OCI-M2 (cell line): ENCODE data around the gene OR8S1.
"Not testable (repeated sequence)": the region's sequence is repeated elsewhere in the genome, so short reads cannot be mapped to it uniquely, and the experiment has no call there.

ENCODE experiments used
- DNase-seq: peaks from one replicate; lab custom pipeline; 2025; ENCODE audit not compliant: unreplicated experiment; lab: John Stamatoyannopoulos, UW

The OR8S1 gene

GRCh38 chr12:48525332-48525731 lies at the start of gene OR8S1:
TSS of gene OR8S1 (plus strand) at chr12:48525632. CDS start at chr12:48525632, 0 bp downstream.
- DNase-seq, result no peak

- no peak for DNase-seq
Observed at GRCh38 chr12:48482198-48482597, 43.2 kb upstream of the OR8S1 start, which contains the start of gene C12orf54. TSS of gene C12orf54 (plus strand) at chr12:48482498. CDS start at chr12:48483297, 799 bp downstream.

- DNase-seq, result no peak
Observed at GRCh38 chr12:48482930-48483329, 42.5 kb upstream of the OR8S1 start.

GRCh38 chr12:48486261-48486660 lies 39.2 kb upstream of the OR8S1 start:
- DNase-seq, result no peak

GRCh38 chr12:48486679-48487078 lies 38.8 kb upstream of the OR8S1 start:
- no peak for DNase-seq

GRCh38 chr12:48489012-48489411 lies 36.4 kb upstream of the OR8S1 start:
- DNase-seq, result no peak

GRCh38 chr12:48489456-48489855 lies 36.0 kb upstream of the OR8S1 start:
- DNase-seq, result not testable (repeated sequence)

- not testable (repeated sequence) for DNase-seq
Observed at GRCh38 chr12:48500281-48500680, 25.2 kb upstream of the OR8S1 start.

GRCh38 chr12:48506836-48507235 lies 18.6 kb upstream of the OR8S1 start:
- not testable (repeated sequence) for DNase-seq

- DNase-seq, result no peak
Observed at GRCh38 chr12:48508987-48509386, 16.4 kb upstream of the OR8S1 start.

GRCh38 chr12:48510111-48510510 lies 15.3 kb upstream of the OR8S1 start:
- DNase-seq, result no peak

- no peak for DNase-seq
Observed at GRCh38 chr12:48512855-48513254, 12.6 kb upstream of the OR8S1 start.

- no peak for DNase-seq
Observed at GRCh38 chr12:48514728-48515127, 10.7 kb upstream of the OR8S1 start.

- DNase-seq, result not testable (repeated sequence)
Observed at GRCh38 chr12:48520381-48520780, 5.1 kb upstream of the OR8S1 start.

GRCh38 chr12:48527891-48528670 lies 2.6 kb downstream of the OR8S1 start:
- no peak for DNase-seq

- DNase-seq, result no peak
Observed at GRCh38 chr12:48532601-48533000, 7.2 kb downstream of the OR8S1 start.

GRCh38 chr12:48536602-48537001 lies 11.2 kb downstream of the OR8S1 start:
- DNase-seq, result no peak

- DNase-seq, result no peak
Observed at GRCh38 chr12:48542300-48542928, 17.0 kb downstream of the OR8S1 start.

- DNase-seq, result no peak
Observed at GRCh38 chr12:48545833-48546469, 20.5 kb downstream of the OR8S1 start.

GRCh38 chr12:48547012-48547411 lies 21.6 kb downstream of the OR8S1 start:
- not testable (repeated sequence) for DNase-seq

GRCh38 chr12:48551636-48552035 lies 26.2 kb downstream of the OR8S1 start:
- not testable (repeated sequence) for DNase-seq
